GM12873 (cell line): ENCODE data around the gene WFDC6.

ENCODE experiments used
- TF ChIP-seq, protein P1 (sequence below): IDR thresholded peaks from 2 replicates; pipeline ENCODE4 v1.5.1; 2012; ENCODE audit warnings: low read depth, mild to moderate bottlenecking, moderate library complexity, low read length, control low read depth; ENCODE audit not compliant: insufficient read depth; ENCODE audit errors: missing control alignments

The WFDC6 gene

DNA sequence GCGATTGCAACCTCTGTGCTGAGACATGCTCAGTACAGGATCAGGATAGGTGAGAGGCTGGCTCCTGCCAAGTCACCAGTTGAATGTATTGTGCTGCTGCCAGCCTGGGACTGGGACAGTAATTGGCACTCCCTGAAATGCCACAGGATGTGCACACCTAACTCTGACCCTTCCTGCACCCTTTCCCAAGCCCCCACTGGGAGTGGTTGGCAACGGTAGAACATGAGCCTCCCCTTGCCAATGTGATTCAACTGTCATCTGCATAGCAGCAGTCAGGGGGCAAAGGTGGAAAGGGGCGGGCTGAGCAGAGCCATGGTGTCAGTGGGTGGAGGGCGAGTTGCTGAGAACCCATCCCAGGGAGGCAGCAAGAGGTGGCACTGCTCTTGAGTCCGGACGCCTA, 39.3 kb downstream of the WFDC6 start:
- TF ChIP-seq, protein P1, sequence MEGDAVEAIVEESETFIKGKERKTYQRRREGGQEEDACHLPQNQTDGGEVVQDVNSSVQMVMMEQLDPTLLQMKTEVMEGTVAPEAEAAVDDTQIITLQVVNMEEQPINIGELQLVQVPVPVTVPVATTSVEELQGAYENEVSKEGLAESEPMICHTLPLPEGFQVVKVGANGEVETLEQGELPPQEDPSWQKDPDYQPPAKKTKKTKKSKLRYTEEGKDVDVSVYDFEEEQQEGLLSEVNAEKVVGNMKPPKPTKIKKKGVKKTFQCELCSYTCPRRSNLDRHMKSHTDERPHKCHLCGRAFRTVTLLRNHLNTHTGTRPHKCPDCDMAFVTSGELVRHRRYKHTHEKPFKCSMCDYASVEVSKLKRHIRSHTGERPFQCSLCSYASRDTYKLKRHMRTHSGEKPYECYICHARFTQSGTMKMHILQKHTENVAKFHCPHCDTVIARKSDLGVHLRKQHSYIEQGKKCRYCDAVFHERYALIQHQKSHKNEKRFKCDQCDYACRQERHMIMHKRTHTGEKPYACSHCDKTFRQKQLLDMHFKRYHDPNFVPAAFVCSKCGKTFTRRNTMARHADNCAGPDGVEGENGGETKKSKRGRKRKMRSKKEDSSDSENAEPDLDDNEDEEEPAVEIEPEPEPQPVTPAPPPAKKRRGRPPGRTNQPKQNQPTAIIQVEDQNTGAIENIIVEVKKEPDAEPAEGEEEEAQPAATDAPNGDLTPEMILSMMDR: no peak

DNA sequence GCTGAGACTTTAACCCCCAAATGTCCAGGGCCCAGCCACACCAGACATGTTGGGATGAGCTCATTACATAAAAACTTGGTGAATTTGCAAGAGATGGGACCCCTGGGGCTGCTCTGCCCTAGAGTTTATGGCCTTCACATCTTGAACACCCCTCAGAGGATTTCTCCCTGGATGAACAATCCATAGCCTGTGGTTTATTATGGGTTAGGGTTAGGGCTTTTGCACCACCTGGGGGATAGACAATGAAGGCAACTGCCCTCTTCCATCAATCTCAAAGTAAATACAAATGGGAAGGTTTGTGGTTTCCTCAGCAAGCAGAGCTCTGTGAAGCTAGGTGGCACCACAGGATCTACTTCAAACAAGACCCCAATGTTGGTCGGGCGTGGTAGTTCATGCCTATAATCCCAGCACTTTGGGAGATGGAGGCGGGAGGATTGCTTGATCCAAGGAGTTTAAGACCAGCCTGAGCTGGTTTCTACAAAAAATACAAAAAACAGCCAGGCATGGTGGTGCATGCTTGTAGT, 41.2 kb downstream of the WFDC6 start:
- TF ChIP-seq, protein P1: no peak

DNA sequence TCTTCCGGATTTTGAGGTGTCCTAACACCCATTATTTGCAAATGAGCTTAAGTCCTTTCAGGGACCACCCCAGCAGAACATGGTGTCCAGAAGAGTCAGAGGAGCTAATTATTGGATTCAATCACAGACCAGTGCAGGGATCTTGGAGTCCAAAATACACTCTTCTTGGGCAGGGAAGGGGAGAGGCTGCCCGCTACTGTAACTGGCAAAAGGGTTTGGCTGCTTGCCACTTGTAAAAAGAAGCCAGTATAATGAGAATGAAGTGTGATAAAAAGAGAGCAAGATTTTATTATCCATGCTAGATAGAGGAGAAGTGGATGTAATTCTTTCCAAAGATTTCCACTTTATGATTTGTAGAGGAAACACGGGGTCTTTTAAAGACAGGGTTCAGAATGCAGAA, 43.1 kb downstream of the WFDC6 start:
- TF ChIP-seq, protein P1: no peak

DNA sequence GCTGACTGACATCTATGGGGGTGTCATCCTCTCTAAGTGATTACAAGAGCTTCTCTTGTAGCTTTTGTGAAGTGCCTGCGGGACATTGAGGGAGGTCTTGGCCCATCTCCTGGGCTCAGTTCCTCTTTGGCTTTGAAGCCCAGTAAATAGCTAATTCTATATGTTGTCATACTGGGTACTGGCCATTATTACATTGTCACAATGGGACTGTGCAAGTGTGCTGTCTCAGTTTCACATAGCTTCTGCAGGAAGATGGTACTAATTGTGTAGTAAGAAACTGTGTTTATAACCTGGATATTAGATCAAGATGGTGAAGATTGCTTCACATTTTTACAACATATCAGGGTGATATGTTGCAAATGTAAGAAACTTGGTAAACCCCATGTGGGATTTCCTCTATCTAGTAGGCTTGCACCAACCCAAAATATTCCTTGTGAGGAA, 43.8 kb downstream of the WFDC6 start:
- TF ChIP-seq, protein P1: no peak

DNA sequence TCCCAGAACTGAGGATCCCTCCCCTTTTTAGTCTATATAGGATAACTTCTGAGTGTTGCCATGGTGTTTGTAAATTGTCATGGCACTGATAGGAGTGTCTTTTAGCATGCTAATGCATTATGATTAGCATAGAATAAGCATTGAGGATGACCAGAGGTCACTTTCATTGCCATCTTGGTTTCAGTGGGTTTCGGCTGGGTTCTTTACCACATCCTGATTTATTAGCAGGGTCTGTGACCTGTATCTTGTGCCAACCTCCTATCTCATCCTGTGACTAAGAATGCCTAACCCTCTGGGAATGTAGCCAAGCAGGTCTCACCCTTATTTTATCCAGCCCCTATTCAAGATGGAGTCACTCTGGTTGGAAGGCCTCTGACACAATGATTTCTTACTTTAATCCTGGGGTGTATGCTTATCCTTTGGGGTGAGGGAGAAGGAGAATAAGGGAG, 50.2 kb downstream of the WFDC6 start:
- TF ChIP-seq, protein P1: no peak

DNA sequence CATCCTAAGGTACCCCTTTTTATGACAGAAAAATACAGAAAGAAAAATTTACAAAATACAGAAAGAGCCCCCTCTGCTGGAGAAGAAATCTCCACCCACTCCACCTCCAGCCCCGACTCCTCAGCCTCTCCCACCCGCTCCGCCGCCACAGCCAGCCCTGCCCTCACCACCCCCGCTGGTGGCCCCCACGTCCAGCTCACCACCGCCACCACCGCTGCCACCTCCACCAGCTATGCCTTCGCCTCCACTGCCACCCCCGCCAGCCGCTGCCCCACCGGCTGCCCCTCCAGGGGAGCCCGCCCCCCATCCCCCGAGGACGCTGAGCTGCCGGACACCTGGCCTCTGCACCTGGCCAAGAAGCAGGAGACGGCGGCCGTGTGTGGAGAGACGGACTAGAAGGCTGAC, 52.0 kb downstream of the WFDC6 start:
- TF ChIP-seq, protein P1: peak; percentile 35

DNA sequence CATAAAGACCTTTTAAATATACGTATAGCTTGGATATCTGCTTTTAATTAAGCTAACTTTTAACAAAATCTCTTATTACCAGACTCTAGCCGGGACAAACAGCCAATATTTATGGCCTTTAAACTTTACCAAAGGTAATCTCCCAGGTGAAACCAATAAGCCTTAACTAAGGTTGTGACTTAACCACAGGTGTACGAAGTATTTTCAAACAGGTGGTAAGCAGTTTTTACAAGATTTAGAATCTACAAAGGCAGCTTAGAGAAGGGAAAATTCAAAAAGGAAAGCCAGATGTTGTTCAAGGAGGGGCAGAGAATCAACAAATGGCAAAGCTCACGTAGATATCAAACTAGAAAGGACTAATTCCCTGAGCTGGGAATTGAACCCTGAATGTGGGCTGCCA, 53.9 kb downstream of the WFDC6 start:
- TF ChIP-seq, protein P1: no peak
